Keratinocyte (primary cell): Measurements from ENCODE around the gene ZNF407. TPM values are rescaled to one million over a fixed set of nuclear protein-coding genes. Genes with fewer than 3 reads are reported as not detected.

Experiments
- DNase-seq: peaks from one replicate; pipeline ENCODE4 v3.0.0-alpha.2; 2011; ENCODE audit warnings: low read depth, missing footprints, low spot score
- FAIRE-seq: peaks from 2 replicates; lab custom pipeline; 2011; peaks lifted over from hg19 to GRCh38; lab: Jason Lieb, UNC
- H2AFZ ChIP-seq: 2 replicates; pipeline ENCODE4 v1.6.0; 2012; ENCODE audit warnings: low read length, control low read depth, inconsistent platforms; ENCODE audit not compliant: control insufficient read depth
- H3K27ac ChIP-seq: 2 replicates; pipeline ENCODE4 v1.5.1; 2011; ENCODE audit warnings: low read length; ENCODE audit not compliant: control insufficient read depth, insufficient read depth
- H3K27me3 ChIP-seq: 3 replicates; pipeline ENCODE4 v1.6.0; 2011; ENCODE audit warnings: low read length; ENCODE audit not compliant: control insufficient read depth, insufficient read depth; ENCODE audit errors: extremely low read depth
- H3K36me3 ChIP-seq, 2 experiments: 2 replicates in 1 of 2; 3 replicates in 1 of 2; pipeline ENCODE4 v1.5.1; 2011; ENCODE audit warnings: low read length in 2 of 2, mild to moderate bottlenecking in 1 of 2; ENCODE audit not compliant: control insufficient read depth in 2 of 2, insufficient read depth in 2 of 2; ENCODE audit errors: extremely low read depth in 1 of 2
- H3K4me1 ChIP-seq: 3 replicates; pipeline ENCODE4 v1.5.1; 2011; ENCODE audit warnings: low read length; ENCODE audit not compliant: control insufficient read depth, insufficient read depth; ENCODE audit errors: extremely low read depth
- H3K4me2 ChIP-seq: 3 replicates; pipeline ENCODE4 v1.6.0; 2011; ENCODE audit warnings: low read depth, low read length; ENCODE audit not compliant: control insufficient read depth, insufficient read depth; ENCODE audit errors: extremely low read depth
- H3K4me3 ChIP-seq, 3 experiments: fragments of 200-600 bp in 1 of 3; sonication (generic) in 1 of 3; 2 replicates in 2 of 3; 3 replicates in 1 of 3; pipeline ENCODE4 v1.5.1; 2011 to 2016; ENCODE audit warnings: low read length in 3 of 3, mild to moderate bottlenecking in 3 of 3, control low read depth in 2 of 3, inconsistent platforms in 1 of 3, low read depth in 1 of 3, mixed read lengths in 1 of 3, mixed run types in 1 of 3, moderate library complexity in 1 of 3; ENCODE audit not compliant: control insufficient read depth in 2 of 3, insufficient read depth in 2 of 3; ENCODE audit errors: extremely low read depth in 1 of 3
- H3K79me2 ChIP-seq: 2 replicates; pipeline ENCODE4 v1.6.0; 2012; ENCODE audit warnings: low read length; ENCODE audit not compliant: control insufficient read depth, insufficient read depth
- H3K9ac ChIP-seq: 3 replicates; pipeline ENCODE4 v1.6.0; 2011; ENCODE audit warnings: low read length; ENCODE audit not compliant: control insufficient read depth, insufficient read depth; ENCODE audit errors: extremely low read depth
- H3K9me1 ChIP-seq: 3 replicates; pipeline ENCODE4 v1.6.0; 2011; ENCODE audit warnings: low read length; ENCODE audit not compliant: control insufficient read depth, insufficient read depth; ENCODE audit errors: extremely low read depth
- H3K9me3 ChIP-seq: 2 replicates; pipeline ENCODE4 v1.5.1; 2012; ENCODE audit warnings: low read depth, low read length; ENCODE audit not compliant: control insufficient read depth
- H4K20me1 ChIP-seq: 3 replicates; pipeline ENCODE4 v1.6.0; 2011; ENCODE audit warnings: low read length; ENCODE audit not compliant: control insufficient read depth, insufficient read depth; ENCODE audit errors: extremely low read depth
- CTCF ChIP-seq, 3 experiments: IDR thresholded peaks in 1 of 3; conservative IDR thresholded peaks in 1 of 3; optimal IDR thresholded peaks in 1 of 3; 2 replicates in 2 of 3; 3 replicates in 1 of 3; pipeline versions ENCODE3 to v1.5.1; 2011; ENCODE audit warnings: low read length in 3 of 3, mild to moderate bottlenecking in 3 of 3, moderate library complexity in 2 of 3, control low read depth in 1 of 3, inconsistent platforms in 1 of 3; ENCODE audit not compliant: insufficient read depth in 2 of 3; ENCODE audit errors: extremely low read depth in 1 of 3
- EZH2 ChIP-seq: IDR thresholded peaks from one replicate; pipeline ENCODE4 v1.6.1; 2012; ENCODE audit warnings: inconsistent platforms, mild to moderate bottlenecking, low read length, moderate library complexity
- dilution Hi-C: fragments of 300-500 bp; cut with MboI; formaldehyde crosslinking; loops from one replicate; pipeline ENCODE4 v1.7.0; 2020; ENCODE audit warnings: low sequenced_read_pairs; ENCODE audit not compliant: extremely low pct_ligation_motif_present
- polyA plus RNA-seq, 5 experiments: library from polyadenylated mRNA; depleted of rRNA in 3 of 5; stranded (reverse) in 3 of 5; stranded (forward) in 1 of 5; unstranded in 1 of 5; fragments of >200 nt; gene quantifications; 1 replicate in 1 of 5; 2 replicates in 3 of 5; 3 replicates in 1 of 5; pipeline versions ENCODE4 v1.2.1 to v1.2.3, GENCODE V29; 2011 to 2012; ENCODE audit warnings: missing spikeins in 2 of 5, low read depth in 1 of 5, low replicate concordance in 1 of 5

The ZNF407 gene
- polyA plus RNA-seq, 1 donor (not counting 4 experiments of a cell fraction or from before 2014, with no cell fraction given): 3.8 TPM

- dilution Hi-C loops: no loop called here
- no peaks in the 10 kb centered on the region for H3K36me3 ChIP-seq
- no peak overlapping the region for H3K27ac ChIP-seq
- H3K4me2 ChIP-seq: no peak overlapping the region
- H3K79me2 ChIP-seq: no peaks in the 10 kb centered on the region
- no peak overlapping the region for H3K4me3 ChIP-seq
- H3K9ac ChIP-seq: no peak overlapping the region
- peaks cover 5% of the 10 kb centered on the region for H3K4me1 ChIP-seq
- no peaks in the 10 kb centered on the region for H3K9me1 ChIP-seq
- H3K9me3 ChIP-seq: no peaks in the 10 kb centered on the region
- no peaks in the 10 kb centered on the region for H3K27me3 ChIP-seq
- H2AFZ ChIP-seq: no peak overlapping the region
- H4K20me1 ChIP-seq: no peaks in the 10 kb centered on the region
- no peak for DNase-seq
- FAIRE-seq: no peak
- TF ChIP-seq EZH2: no peak
Observed at GRCh38 chr18:74898965-74899364, 301.3 kb downstream of the ZNF407 start.

GRCh38 chr18:74899554-74899953 is 301.9 kb downstream of the ZNF407 start:
- Histone ChIP-seq H3K4me3 (no peak overlapping the region), H3K4me1 (peaks cover 5% of the 10 kb centered on the region), H3K27me3 (no peaks in the 10 kb centered on the region), H2AFZ (no peak overlapping the region), H3K9me3 (no peaks in the 10 kb centered on the region), H3K9ac (no peak overlapping the region), H3K27ac (no peak overlapping the region), H4K20me1 (no peaks in the 10 kb centered on the region), H3K4me2 (no peak overlapping the region), H3K36me3 (no peaks in the 10 kb centered on the region), H3K9me1 (no peaks in the 10 kb centered on the region), H3K79me2 (no peaks in the 10 kb centered on the region)
- dilution Hi-C loops: no loop called here
- DNase-seq: no peak
- FAIRE-seq: no peak
- TF ChIP-seq CTCF (optimal IDR thresholded peaks at IDR 0.05 in 1 of 3, IDR thresholded peaks at IDR 0.05 in 1 of 3, conservative IDR thresholded peaks at IDR 0.05 in 1 of 3; ENCODE audit: extremely low read depth in 1 of 3, insufficient read depth in 2 of 3, low read length in 3 of 3): no peak
- TF ChIP-seq EZH2: no peak
